Activated CD4-positive, alpha-beta memory T cell treated with anti-CD3 and anti-CD28 coated beads, Interleukin-2, amount 10 ng/mL, durations not matched to agents 7 days and 5 days (primary cell): Measurements from ENCODE around the gene PROCR. TPM values are rescaled to one million over a fixed set of nuclear protein-coding genes. Genes with fewer than 3 reads are reported as not detected.
A peak's percentile ranks its signal among the peaks of the same experiment; 100 is the strongest.
"Not testable (repeated sequence)": the region's sequence is repeated elsewhere in the genome, so short reads cannot be mapped to it uniquely, and the experiment has no call there.

Source experiments
- CTCF ChIA-PET: fragments of 350-600 bp; sonication (Branson Sonifier 250); formaldehyde crosslinking; loops from one replicate; lab custom pipeline; 2021; ENCODE audit warnings: antibody characterized with exemption, inconsistent platforms; lab: Charles Lee
- POLR2A ChIA-PET: fragments of 350-600 bp; sonication (Branson Sonifier 250); formaldehyde crosslinking; loops from one replicate; lab custom pipeline; 2021; ENCODE audit warnings: antibody characterized with exemption; lab: Charles Lee
- DNase-seq: peaks from one replicate; pipeline ENCODE4 v3.0.0-alpha.2; 2020
- H3K27ac Mint-ChIP-seq: one replicate; pipeline ENCODE4 v1.8.0; 2021; ENCODE audit warnings: mild to moderate bottlenecking, mixed read lengths
- H3K27me3 Mint-ChIP-seq: one replicate; pipeline ENCODE4 v1.8.0; 2021; ENCODE audit warnings: mixed read lengths
- H3K36me3 Mint-ChIP-seq: one replicate; pipeline ENCODE4 v1.8.0; 2021; ENCODE audit warnings: low read depth, mixed read lengths
- H3K4me1 Mint-ChIP-seq: one replicate; pipeline ENCODE4 v1.8.0; 2021; ENCODE audit warnings: mixed read lengths
- H3K4me3 Mint-ChIP-seq: one replicate; pipeline ENCODE4 v1.8.0; 2021; ENCODE audit warnings: mild to moderate bottlenecking, mixed read lengths
- H3K9me3 Mint-ChIP-seq: one replicate; pipeline ENCODE4 v1.8.0; 2021; ENCODE audit warnings: mixed read lengths
- total RNA-seq, 2 experiments: library from RNA; stranded (reverse); gene quantifications; one replicate each; pipeline ENCODE4 v1.2.3, GENCODE V29; 2021

Gene PROCR
- total RNA-seq, 2 experiments from 2014 or later, result 0.88 to 0.95 TPM

- DNase-seq, result no peak
- POLR2A ChIA-PET, result interaction anchor here (1.4 kb wide), 1 partner anchor 20 kb away, joined by 3 read pairs; the partner anchor contains the start of gene EDEM2
- Mint-ChIP-seq H3K4me1 (peaks cover 16% of the 10 kb centered on the region), H3K27ac (no peak overlapping the region), H3K36me3 (peaks cover 6% of the 10 kb centered on the region), H3K27me3 (peaks cover 11% of the 10 kb centered on the region), H3K4me3 (no peak overlapping the region), H3K9me3 (peaks cover 7% of the 10 kb centered on the region)
- CTCF ChIA-PET, result interaction anchor here (0.7 to 1.4 kb wide), 3 partner anchors 21 to 83 kb away, joined by 3 to 4 read pairs (median 3); partner anchors contain the start of gene EDEM2
Observed at GRCh38 chr20:35167787-35168186, 4.1 kb upstream of the PROCR start.

- not testable (repeated sequence) for H3K36me3 Mint-ChIP-seq, DNase-seq, H3K4me3 Mint-ChIP-seq, H3K27ac Mint-ChIP-seq, H3K9me3 Mint-ChIP-seq, H3K27me3 Mint-ChIP-seq
- ChIA-PET CTCF (interaction anchor here (1.0 to 1.4 kb wide), 2 partner anchors 22 to 72 kb away, joined by 4 read pairs; partner anchors contain the start of gene EDEM2), POLR2A (interaction anchor here (1.6 kb wide), 1 partner anchor 22 kb away, joined by 5 read pairs; the partner anchor contains the start of gene EDEM2)
- H3K4me1 Mint-ChIP-seq, result peaks cover 16% of the 10 kb centered on the region
Observed at GRCh38 chr20:35168701-35169409, 3.0 kb upstream of the PROCR start.

GRCh38 chr20:35171438-35171752 lies 477 bp upstream of the PROCR start:
- DNase-seq, result no peak
- H3K4me3 Mint-ChIP-seq, result no peak overlapping the region
- no peak overlapping the region for H3K27ac Mint-ChIP-seq
- ChIA-PET POLR2A (no interaction called here), CTCF (no interaction called here)
- H3K36me3 Mint-ChIP-seq, result no peaks in the 10 kb centered on the region
- peaks cover 13% of the 10 kb centered on the region for H3K4me1 Mint-ChIP-seq
- no peaks in the 10 kb centered on the region for H3K9me3 Mint-ChIP-seq
- no peaks in the 10 kb centered on the region for H3K27me3 Mint-ChIP-seq

GRCh38 chr20:35172434-35172806 lies 548 bp downstream of the PROCR start:
- CTCF ChIA-PET, result no interaction called here
- H3K9me3 Mint-ChIP-seq, result no peaks in the 10 kb centered on the region
- peak overlapping the region; percentile 48 for H3K4me3 Mint-ChIP-seq
- DNase-seq, result no peak
- no peaks in the 10 kb centered on the region for H3K27me3 Mint-ChIP-seq
- H3K4me1 Mint-ChIP-seq, result peaks cover 13% of the 10 kb centered on the region
- POLR2A ChIA-PET, result no interaction called here
- no peaks in the 10 kb centered on the region for H3K36me3 Mint-ChIP-seq
- no peak overlapping the region for H3K27ac Mint-ChIP-seq

- no peak for DNase-seq
- Mint-ChIP-seq H3K4me3 (no peak overlapping the region), H3K4me1 (peaks cover 13% of the 10 kb centered on the region), H3K27me3 (no peaks in the 10 kb centered on the region), H3K27ac (no peak overlapping the region), H3K36me3 (no peaks in the 10 kb centered on the region), H3K9me3 (no peaks in the 10 kb centered on the region)
- CTCF ChIA-PET, result no interaction called here
- POLR2A ChIA-PET, result interaction anchor here (0.5 kb wide), 1 partner anchor 945 kb away, joined by 3 read pairs; no protein-coding TSS in a partner anchor
Observed at GRCh38 chr20:35173576-35174192, 1.8 kb downstream of the PROCR start.

- ChIA-PET POLR2A (no interaction called here), CTCF (no interaction called here)
- Mint-ChIP-seq H3K27me3 (no peaks in the 10 kb centered on the region), H3K9me3 (no peaks in the 10 kb centered on the region), H3K27ac (no peak overlapping the region), H3K36me3 (no peaks in the 10 kb centered on the region), H3K4me3 (no peak overlapping the region), H3K4me1 (peaks cover 13% of the 10 kb centered on the region)
- DNase-seq, result no peak
Observed at GRCh38 chr20:35174458-35175216, 2.8 kb downstream of the PROCR start.

- Mint-ChIP-seq H3K4me3 (no peak overlapping the region), H3K27ac (no peak overlapping the region), H3K36me3 (no peaks in the 10 kb centered on the region), H3K27me3 (no peaks in the 10 kb centered on the region), H3K4me1 (peaks cover 13% of the 10 kb centered on the region), H3K9me3 (no peaks in the 10 kb centered on the region)
- ChIA-PET POLR2A (interaction anchor here (1.0 kb wide), 1 partner anchor 105 kb away, joined by 4 read pairs; no protein-coding TSS in a partner anchor), CTCF (no interaction called here)
- DNase-seq, result no peak
Observed at GRCh38 chr20:35176132-35176531, 4.3 kb downstream of the PROCR start.

- ChIA-PET CTCF (no interaction called here), POLR2A (no interaction called here)
- Mint-ChIP-seq H3K27ac (no peak overlapping the region), H3K4me1 (no peaks in the 10 kb centered on the region), H3K9me3 (no peaks in the 10 kb centered on the region), H3K27me3 (no peaks in the 10 kb centered on the region), H3K4me3 (no peak overlapping the region), H3K36me3 (no peaks in the 10 kb centered on the region)
- no peak for DNase-seq
Observed at GRCh38 chr20:35179292-35180212, 7.7 kb downstream of the PROCR start.

GRCh38 chr20:35180266-35180665 lies 8.4 kb downstream of the PROCR start:
- H3K27me3 Mint-ChIP-seq, result no peaks in the 10 kb centered on the region
- no peak for DNase-seq
- H3K36me3 Mint-ChIP-seq, result no peaks in the 10 kb centered on the region
- ChIA-PET CTCF (no interaction called here), POLR2A (no interaction called here)
- no peak overlapping the region for H3K27ac Mint-ChIP-seq
- no peak overlapping the region for H3K4me3 Mint-ChIP-seq
- H3K4me1 Mint-ChIP-seq, result no peaks in the 10 kb centered on the region
- no peaks in the 10 kb centered on the region for H3K9me3 Mint-ChIP-seq

GRCh38 chr20:35181731-35182130 lies 9.9 kb downstream of the PROCR start:
- Mint-ChIP-seq H3K4me3 (no peak overlapping the region), H3K4me1 (no peaks in the 10 kb centered on the region), H3K27ac (no peak overlapping the region), H3K36me3 (no peaks in the 10 kb centered on the region), H3K9me3 (no peaks in the 10 kb centered on the region), H3K27me3 (no peaks in the 10 kb centered on the region)
- no peak for DNase-seq
- CTCF ChIA-PET, result interaction anchor here (1.1 kb wide), 1 partner anchor 32 kb away, joined by 3 read pairs; no protein-coding TSS in a partner anchor
- POLR2A ChIA-PET, result no interaction called here

GRCh38 chr20:35186691-35187289 lies 14.9 kb downstream of the PROCR start:
- H3K27ac Mint-ChIP-seq, H3K4me3 Mint-ChIP-seq, POLR2A ChIA-PET, DNase-seq, H3K36me3 Mint-ChIP-seq, CTCF ChIA-PET, H3K9me3 Mint-ChIP-seq, H3K4me1 Mint-ChIP-seq, H3K27me3 Mint-ChIP-seq: not testable (repeated sequence)

- Mint-ChIP-seq H3K9me3 (no peaks in the 10 kb centered on the region), H3K4me1 (no peaks in the 10 kb centered on the region), H3K36me3 (no peaks in the 10 kb centered on the region), H3K27ac (no peak overlapping the region), H3K27me3 (no peaks in the 10 kb centered on the region), H3K4me3 (no peak overlapping the region)
- CTCF ChIA-PET, result no interaction called here
- POLR2A ChIA-PET, result no interaction called here
- DNase-seq, result no peak
Observed at GRCh38 chr20:35187584-35188190, 15.8 kb downstream of the PROCR start.
